KMS-11 (cell line): Measurements from ENCODE around the gene IMMT.

ENCODE experiments used
- H2AFZ ChIP-seq: fragments of 200-600 bp; sonication (generic); 2 replicates; pipeline ENCODE4 v1.6.1; 2016; ENCODE audit warnings: antibody characterized with exemption, mixed run types, low read depth
- H3K27ac ChIP-seq: fragments of 200-600 bp; sonication (generic); 2 replicates; pipeline ENCODE4 v1.6.1; 2016; ENCODE audit warnings: mild to moderate bottlenecking, mixed run types
- H3K27me3 ChIP-seq: fragments of 200-600 bp; sonication (generic); 2 replicates; pipeline ENCODE4 v1.6.1; 2017; ENCODE audit warnings: mild to moderate bottlenecking, low read depth, mixed run types, moderate library complexity; ENCODE audit not compliant: insufficient read depth
- H3K36me3 ChIP-seq: fragments of 200-600 bp; sonication (generic); 2 replicates; pipeline ENCODE4 v1.6.1; 2017; ENCODE audit warnings: mild to moderate bottlenecking, mixed run types; ENCODE audit not compliant: insufficient read depth
- H3K4me1 ChIP-seq: fragments of 200-600 bp; sonication (generic); 2 replicates; pipeline ENCODE4 v1.6.1; 2016; ENCODE audit warnings: mild to moderate bottlenecking, low read depth, mixed run types; ENCODE audit not compliant: poor library complexity, severe bottlenecking
- H3K4me2 ChIP-seq: fragments of 200-600 bp; sonication (generic); 2 replicates; pipeline ENCODE4 v1.7.0; 2016; ENCODE audit warnings: mild to moderate bottlenecking, mixed run types
- H3K4me3 ChIP-seq: fragments of 200-600 bp; sonication (generic); IDR thresholded peaks from 2 replicates; pipeline ENCODE4 v1.6.1; 2017; ENCODE audit warnings: low read depth, low read length, mixed read lengths; ENCODE audit not compliant: insufficient read depth
- H3K79me2 ChIP-seq: fragments of 200-600 bp; sonication (generic); 2 replicates; pipeline ENCODE4 v1.6.1; 2016; ENCODE audit warnings: low read depth, mixed run types; ENCODE audit not compliant: insufficient read depth
- H3K9ac ChIP-seq: fragments of 200-600 bp; sonication (generic); 2 replicates; pipeline ENCODE4 v1.6.1; 2016; ENCODE audit warnings: mild to moderate bottlenecking, mixed run types
- H4K20me1 ChIP-seq: fragments of 200-600 bp; sonication (generic); 2 replicates; pipeline ENCODE4 v1.6.1; 2016; ENCODE audit warnings: mild to moderate bottlenecking, mixed run types; ENCODE audit not compliant: insufficient read depth
- CTCF ChIP-seq: fragments of 200-600 bp; sonication (generic); conservative IDR thresholded peaks from 2 replicates; pipeline ENCODE4 v1.6.1; 2017; ENCODE audit warnings: low read depth, mild to moderate bottlenecking, antibody characterized with exemption, low read length, moderate library complexity, mixed read lengths

Gene IMMT

GRCh38 chr2:86214503-86214832 lies 19.2 kb upstream of the IMMT start:
- H3K27me3 ChIP-seq, result no peaks in the 10 kb centered on the region
- H3K27ac ChIP-seq, result no peak overlapping the region
- H3K4me3 ChIP-seq, result no peak overlapping the region
- no peak overlapping the region for H3K4me2 ChIP-seq
- H3K4me1 ChIP-seq, result no peaks in the 10 kb centered on the region
- no peak overlapping the region for H3K9ac ChIP-seq
- H3K36me3 ChIP-seq, result peaks cover 6% of the 10 kb centered on the region; the same call in 1 of the 2 replicates
- no peak overlapping the region for H2AFZ ChIP-seq
- no peaks in the 10 kb centered on the region for H3K79me2 ChIP-seq
- no peak for TF ChIP-seq CTCF
- no peaks in the 10 kb centered on the region for H4K20me1 ChIP-seq

- H3K36me3 ChIP-seq, result peaks cover 6% of the 10 kb centered on the region; the same call in 1 of the 2 replicates
- H3K27ac ChIP-seq, result no peak overlapping the region
- TF ChIP-seq CTCF, result no peak
- H3K4me2 ChIP-seq, result no peak overlapping the region
- H4K20me1 ChIP-seq, result no peaks in the 10 kb centered on the region
- H3K4me1 ChIP-seq, result no peaks in the 10 kb centered on the region
- H3K27me3 ChIP-seq, result no peaks in the 10 kb centered on the region
- no peaks in the 10 kb centered on the region for H3K79me2 ChIP-seq
- H3K9ac ChIP-seq, result no peak overlapping the region
- H3K4me3 ChIP-seq, result no peak overlapping the region
- H2AFZ ChIP-seq, result no peak overlapping the region
Observed at GRCh38 chr2:86213699-86214502, 18.6 kb upstream of the IMMT start.

GRCh38 chr2:86213056-86213455 lies 17.8 kb upstream of the IMMT start:
- TF ChIP-seq CTCF, result no peak
- H3K9ac ChIP-seq, result no peak overlapping the region
- H2AFZ ChIP-seq, result no peak overlapping the region
- H3K36me3 ChIP-seq, result peaks cover 13% of the 10 kb centered on the region; the same call in 1 of the 2 replicates
- no peaks in the 10 kb centered on the region for H4K20me1 ChIP-seq
- no peak overlapping the region for H3K4me3 ChIP-seq
- no peak overlapping the region for H3K27ac ChIP-seq
- no peaks in the 10 kb centered on the region for H3K4me1 ChIP-seq
- no peaks in the 10 kb centered on the region for H3K79me2 ChIP-seq
- no peak overlapping the region for H3K4me2 ChIP-seq
- H3K27me3 ChIP-seq, result no peaks in the 10 kb centered on the region

- Histone ChIP-seq H3K36me3 (peaks cover 14% of the 10 kb centered on the region; the same call in 1 of the 2 replicates), H3K4me3 (no peak overlapping the region), H2AFZ (no peak overlapping the region), H3K9ac (no peak overlapping the region), H3K79me2 (no peaks in the 10 kb centered on the region), H3K4me2 (no peak overlapping the region), H3K27ac (no peak overlapping the region), H3K27me3 (no peaks in the 10 kb centered on the region), H4K20me1 (no peaks in the 10 kb centered on the region), H3K4me1 (no peaks in the 10 kb centered on the region)
- TF ChIP-seq CTCF, result no peak
Observed at GRCh38 chr2:86211796-86212188, 16.5 kb upstream of the IMMT start.
